ENCODE results near the gene POGK.

DNA sequence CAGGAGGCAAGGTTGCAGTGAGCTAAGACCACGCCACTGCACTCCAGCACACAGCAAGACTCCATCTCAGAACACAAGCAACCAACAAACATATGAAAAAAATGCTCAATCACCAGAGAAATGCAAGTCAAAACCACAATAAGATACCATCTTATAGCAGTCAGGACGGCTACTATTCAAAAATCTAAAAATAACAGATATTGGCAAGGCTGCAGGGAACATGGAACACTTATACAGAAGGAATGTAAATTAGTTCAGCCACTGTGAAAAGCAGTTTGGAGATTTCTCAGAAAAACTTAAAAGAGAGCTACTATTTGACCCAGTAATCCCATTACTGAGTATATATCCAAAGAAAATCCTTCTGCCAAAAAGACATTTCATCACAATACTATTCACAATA lies 27.6 kb upstream of the POGK start:
- no peak for TF ChIP-seq POLR2A (IDR thresholded peaks at IDR 0.05; ENCODE audit: low read depth, low read length)
- TF ChIP-seq POLR2AphosphoS5 (IDR thresholded peaks at IDR 0.05; ENCODE audit: low read depth, low read length) = no peak
- no peak for TF ChIP-seq SPI1 (IDR thresholded peaks at IDR 0.05; ENCODE audit: low read depth, low read length)

All from GM12891 (cell line).